Loucy (cell line): ENCODE data around the gene PHC3.
A peak's percentile ranks its signal among the peaks of the same experiment; 100 is the strongest.

Experiments
- H2AFZ ChIP-seq: fragments of 200-600 bp; sonication (generic); 2 replicates; pipeline ENCODE4 v1.6.0; 2016; ENCODE audit warnings: antibody characterized with exemption, mild to moderate bottlenecking, low read length, moderate library complexity
- H3F3A ChIP-seq: fragments of 200-600 bp; 2 replicates; pipeline ENCODE4 v1.6.0; 2016; ENCODE audit warnings: antibody characterized with exemption, low read depth, mild to moderate bottlenecking
- H3K27me3 ChIP-seq: fragments of 200-600 bp; sonication (generic); 2 replicates; pipeline ENCODE4 v1.6.1; 2014; ENCODE audit warnings: low read length, mild to moderate bottlenecking; ENCODE audit not compliant: insufficient read depth, poor library complexity, severe bottlenecking
- H3K36me3 ChIP-seq: fragments of 200-600 bp; sonication (generic); 2 replicates; pipeline ENCODE4 v1.6.1; 2016; ENCODE audit warnings: low read length; ENCODE audit not compliant: insufficient read depth
- H3K4me1 ChIP-seq: fragments of 200-600 bp; sonication (generic); 2 replicates; pipeline ENCODE4 v1.5.1; 2014; ENCODE audit warnings: low read length, mild to moderate bottlenecking; ENCODE audit not compliant: insufficient read depth, poor library complexity, severe bottlenecking
- H3K4me2 ChIP-seq: fragments of 200-600 bp; sonication (generic); 2 replicates; pipeline ENCODE4 v1.6.0; 2014; ENCODE audit warnings: antibody characterized with exemption, low read length, low read depth, mild to moderate bottlenecking; ENCODE audit not compliant: poor library complexity, severe bottlenecking
- H3K4me3 ChIP-seq: fragments of 200-600 bp; sonication (generic); 2 replicates; pipeline ENCODE4 v1.5.1; 2014; ENCODE audit warnings: low read length, mild to moderate bottlenecking, mixed read lengths; ENCODE audit not compliant: poor library complexity, severe bottlenecking
- H3K79me2 ChIP-seq: fragments of 200-600 bp; sonication (generic); 2 replicates; pipeline ENCODE4 v1.6.1; 2014; ENCODE audit warnings: low read length; ENCODE audit not compliant: insufficient read depth
- H3K9ac ChIP-seq: fragments of 200-600 bp; sonication (generic); 2 replicates; pipeline ENCODE4 v1.6.0; 2014; ENCODE audit warnings: mild to moderate bottlenecking, low read depth, low read length, moderate library complexity; ENCODE audit not compliant: poor library complexity, severe bottlenecking
- H3K9me2 ChIP-seq: fragments of 200-600 bp; sonication (generic); replicated peaks from 2 replicates; pipeline ENCODE4 v1.6.1; 2016; ENCODE audit warnings: low read depth, low read length, mixed read lengths
- H3K9me3 ChIP-seq: fragments of 200-600 bp; sonication (generic); 2 replicates; pipeline ENCODE4 v1.6.1; 2014; ENCODE audit warnings: mild to moderate bottlenecking, antibody characterized with exemption, low read length, low read depth; ENCODE audit not compliant: insufficient read depth
- H4K20me1 ChIP-seq: fragments of 200-600 bp; sonication (generic); 2 replicates; pipeline ENCODE4 v1.6.0; 2014; ENCODE audit warnings: antibody characterized with exemption, low read length, mild to moderate bottlenecking; ENCODE audit not compliant: insufficient read depth, poor library complexity, severe bottlenecking
- EZH2phosphoT487 ChIP-seq: fragments of 200-600 bp; IDR thresholded peaks from 2 replicates; pipeline ENCODE4 v1.6.1; 2018; ENCODE audit warnings: antibody characterized with exemption, mild to moderate bottlenecking, moderate library complexity, borderline replicate concordance
- TF ChIP-seq, protein P1 (sequence below): fragments of 200-600 bp; sonication (generic); conservative IDR thresholded peaks from 2 replicates; pipeline ENCODE4 v1.5.1; 2014; ENCODE audit warnings: mild to moderate bottlenecking, antibody characterized with exemption, low read length

Gene PHC3

GRCh38 chr3:170225166-170225565 is 43.6 kb upstream of the PHC3 start:
- no peaks in the 10 kb centered on the region for H3K36me3 ChIP-seq
- peak overlapping the region; percentile 84 for H3K4me2 ChIP-seq
- no peak overlapping the region for H3K9ac ChIP-seq
- no peaks in the 10 kb centered on the region for H3F3A ChIP-seq
- H3K79me2 ChIP-seq = peaks cover 41% of the 10 kb centered on the region
- no peak for TF ChIP-seq EZH2phosphoT487
- TF ChIP-seq, protein P1, sequence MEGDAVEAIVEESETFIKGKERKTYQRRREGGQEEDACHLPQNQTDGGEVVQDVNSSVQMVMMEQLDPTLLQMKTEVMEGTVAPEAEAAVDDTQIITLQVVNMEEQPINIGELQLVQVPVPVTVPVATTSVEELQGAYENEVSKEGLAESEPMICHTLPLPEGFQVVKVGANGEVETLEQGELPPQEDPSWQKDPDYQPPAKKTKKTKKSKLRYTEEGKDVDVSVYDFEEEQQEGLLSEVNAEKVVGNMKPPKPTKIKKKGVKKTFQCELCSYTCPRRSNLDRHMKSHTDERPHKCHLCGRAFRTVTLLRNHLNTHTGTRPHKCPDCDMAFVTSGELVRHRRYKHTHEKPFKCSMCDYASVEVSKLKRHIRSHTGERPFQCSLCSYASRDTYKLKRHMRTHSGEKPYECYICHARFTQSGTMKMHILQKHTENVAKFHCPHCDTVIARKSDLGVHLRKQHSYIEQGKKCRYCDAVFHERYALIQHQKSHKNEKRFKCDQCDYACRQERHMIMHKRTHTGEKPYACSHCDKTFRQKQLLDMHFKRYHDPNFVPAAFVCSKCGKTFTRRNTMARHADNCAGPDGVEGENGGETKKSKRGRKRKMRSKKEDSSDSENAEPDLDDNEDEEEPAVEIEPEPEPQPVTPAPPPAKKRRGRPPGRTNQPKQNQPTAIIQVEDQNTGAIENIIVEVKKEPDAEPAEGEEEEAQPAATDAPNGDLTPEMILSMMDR = no peak
- H2AFZ ChIP-seq = no peak overlapping the region
- peak overlapping the region; percentile 24 for H3K4me3 ChIP-seq
- H3K4me1 ChIP-seq = peaks cover 36% of the 10 kb centered on the region
- H4K20me1 ChIP-seq = peaks cover 6% of the 10 kb centered on the region
- H3K27me3 ChIP-seq = no peaks in the 10 kb centered on the region
- H3K9me2 ChIP-seq = no peaks in the 10 kb centered on the region
- H3K9me3 ChIP-seq = no peaks in the 10 kb centered on the region

DNA sequence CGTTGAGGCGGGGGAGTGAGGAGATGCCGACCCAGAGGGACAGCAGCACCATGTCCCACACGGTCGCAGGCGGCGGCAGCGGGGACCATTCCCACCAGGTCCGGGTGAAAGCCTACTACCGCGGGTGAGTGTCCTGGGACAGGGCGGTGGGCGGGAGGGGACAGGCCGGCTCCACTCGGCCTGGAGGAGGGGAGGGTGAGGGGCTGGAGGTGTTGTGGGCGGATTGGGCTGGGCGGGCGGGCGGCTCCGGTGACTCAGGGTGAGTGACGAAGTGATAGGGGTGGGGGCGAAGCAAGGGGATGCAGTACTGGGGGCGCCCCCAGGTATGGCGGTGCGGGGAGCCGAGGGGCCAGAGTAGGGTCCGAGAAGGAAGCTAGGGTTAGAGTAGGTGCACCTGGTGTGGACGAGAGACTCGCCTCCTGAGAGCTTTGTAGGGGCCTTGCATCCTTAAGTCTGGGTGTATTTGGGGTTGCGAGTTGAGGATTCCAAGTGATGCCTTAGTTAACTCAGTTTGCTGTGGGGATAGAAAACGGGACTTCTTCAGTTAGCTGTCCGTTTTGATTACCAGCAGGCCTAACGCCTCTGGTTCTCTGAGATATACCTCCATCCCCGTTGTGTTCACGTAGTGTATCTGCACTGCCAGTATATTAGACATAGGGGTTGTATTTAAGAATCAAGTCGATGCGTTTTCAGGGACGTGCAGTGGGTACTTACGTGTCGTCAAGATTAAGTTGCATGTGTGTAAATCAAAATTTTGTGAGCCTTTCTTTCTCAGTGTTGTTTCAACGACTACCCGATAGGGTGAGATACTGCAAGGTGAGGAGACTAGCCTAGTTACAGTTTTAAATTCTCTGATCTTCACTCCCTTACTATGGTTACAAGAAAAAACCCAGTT is 41.4 kb upstream of the PHC3 start:
- H3K9me2 ChIP-seq = no peaks in the 10 kb centered on the region
- H3K4me2 ChIP-seq = peak overlapping the region; percentile 84
- peak overlapping the region; percentile 95 for H2AFZ ChIP-seq
- TF ChIP-seq, protein P1 = 0 out of 2 replicates have a peak, but pooled peaks have one; percentile 25
- TF ChIP-seq EZH2phosphoT487 = no peak
- peak overlapping the region; percentile 86 for H3K4me3 ChIP-seq
- H4K20me1 ChIP-seq = peaks cover 6% of the 10 kb centered on the region
- no peaks in the 10 kb centered on the region for H3K27me3 ChIP-seq
- H3K9ac ChIP-seq = peak overlapping the region; percentile 66
- no peaks in the 10 kb centered on the region for H3K9me3 ChIP-seq
- H3K36me3 ChIP-seq = no peaks in the 10 kb centered on the region
- no peaks in the 10 kb centered on the region for H3F3A ChIP-seq
- peaks cover 33% of the 10 kb centered on the region for H3K4me1 ChIP-seq
- H3K79me2 ChIP-seq = peaks cover 29% of the 10 kb centered on the region

GRCh38 chr3:170221924-170222646 is 40.6 kb upstream of the PHC3 start, which contains the start of gene PRKCI:
TSS of gene PRKCI (plus strand) at chr3:170222424. CDS start at chr3:170222670, 246 bp downstream.
- peaks cover 25% of the 10 kb centered on the region for H3K4me1 ChIP-seq
- no peaks in the 10 kb centered on the region for H3F3A ChIP-seq
- H3K4me3 ChIP-seq = peak within 1 kb of the TSS; percentile 86
- no peaks in the 10 kb centered on the region for H3K27me3 ChIP-seq
- H3K79me2 ChIP-seq = peaks cover 22% of the 10 kb centered on the region
- peak within 1 kb of the TSS; percentile 95 for H2AFZ ChIP-seq
- H3K4me2 ChIP-seq = peak within 1 kb of the TSS; percentile 84
- H3K9me3 ChIP-seq = no peaks in the 10 kb centered on the region
- no peaks in the 10 kb centered on the region for H3K36me3 ChIP-seq
- peaks cover 6% of the 10 kb centered on the region for H4K20me1 ChIP-seq
- no peaks in the 10 kb centered on the region for H3K9me2 ChIP-seq
- peak within 1 kb of the TSS; percentile 66 for H3K9ac ChIP-seq
- TF ChIP-seq, protein P1 = no peak
- TF ChIP-seq EZH2phosphoT487 = no peak
